Keratinocyte (primary cell): ENCODE measurements around the gene TOP2A.

Experiments
- CTCF ChIP-seq, 3 experiments: IDR thresholded peaks in 1 of 3; conservative IDR thresholded peaks in 1 of 3; optimal IDR thresholded peaks in 1 of 3; 2 replicates in 2 of 3; 3 replicates in 1 of 3; pipeline versions ENCODE3 to v1.5.1; 2011; ENCODE audit warnings: low read length in 3 of 3, mild to moderate bottlenecking in 3 of 3, moderate library complexity in 2 of 3, control low read depth in 1 of 3, inconsistent platforms in 1 of 3; ENCODE audit not compliant: insufficient read depth in 2 of 3; ENCODE audit errors: extremely low read depth in 1 of 3
- EZH2 ChIP-seq: IDR thresholded peaks from one replicate; pipeline ENCODE4 v1.6.1; 2012; ENCODE audit warnings: inconsistent platforms, mild to moderate bottlenecking, low read length, moderate library complexity

GRCh38 chr17:40399185-40399584 lies 18.5 kb downstream of the TOP2A start:
- TF ChIP-seq CTCF (optimal IDR thresholded peaks at IDR 0.05 in 1 of 3, IDR thresholded peaks at IDR 0.05 in 1 of 3, conservative IDR thresholded peaks at IDR 0.05 in 1 of 3; ENCODE audit: extremely low read depth in 1 of 3, insufficient read depth in 2 of 3, low read length in 3 of 3) (peak in 2 of 3 experiments; percentile 40 to 47), EZH2 (no peak)
